ENCODE results near the gene PARP4. TPM values are rescaled to one million over a fixed set of nuclear protein-coding genes. Genes with fewer than 3 reads are reported as not detected.
"Not testable (repeated sequence)": the region's sequence is repeated elsewhere in the genome, so short reads cannot be mapped to it uniquely, and the experiment has no call there.

The PARP4 gene
- total and polyA plus RNA-seq, 2 of the 4 experiments (the other 2 are of a cell fraction), result 31.7 to 50.2 TPM

- H2AK9ac ChIP-seq (replicated peaks; ENCODE audit: low read depth, low read length, poor library complexity); BruUV-seq (replicated peaks); H4K5ac ChIP-seq (ENCODE audit: low read depth, low read length); DNase-seq; H3K18ac ChIP-seq (ENCODE audit: low read depth, low read length); H4K8ac ChIP-seq (ENCODE audit: low read depth in 2 of 2, low read length in 2 of 2); H2AK5ac ChIP-seq (ENCODE audit: low read depth, low read length); H4K20me1 ChIP-seq (ENCODE audit: insufficient read depth, low read length); H2BK120ac ChIP-seq (ENCODE audit: low read depth, low read length); intact Hi-C loops (cut with micrococcal nuclease); H2BK15ac ChIP-seq (ENCODE audit: low read depth, low read length); H3K27ac ChIP-seq (ENCODE audit: insufficient read depth, low read length); POLR2A ChIA-PET (ENCODE audit: unreplicated experiment); H2AFZ ChIP-seq (replicated peaks; ENCODE audit: low read length, poor library complexity); CTCF ChIA-PET; H3K4ac ChIP-seq (ENCODE audit: low read depth, low read length); H2BK5ac ChIP-seq (ENCODE audit: low read depth, low read length, poor library complexity, severe bottlenecking); ATAC-seq (ENCODE audit: low read depth); H3K4me2 ChIP-seq (ENCODE audit: low read depth, low read length); H2BK20ac ChIP-seq (ENCODE audit: low read depth, low read length); H3K9me1 ChIP-seq (ENCODE audit: insufficient read depth, low read length); H3K23ac ChIP-seq (ENCODE audit: low read depth, low read length); H3K14ac ChIP-seq (replicated peaks; ENCODE audit: low read depth, low read length); H3K79me1 ChIP-seq (ENCODE audit: low read depth in 1 of 2, low read length in 2 of 2); dilution Hi-C loops (cut with HindIII; ENCODE audit: low sequenced_read_pairs, unreplicated experiment); H3K4me3 ChIP-seq (ENCODE audit: insufficient read depth, low read depth, low read length); H3K9ac ChIP-seq (ENCODE audit: low read depth, low read length); H3K27me3 ChIP-seq (ENCODE audit: control insufficient read depth, insufficient read depth, low read length); in situ Hi-C loops (cut with MboI; ENCODE audit: low sequenced_read_pairs); H3K56ac ChIP-seq (ENCODE audit: extremely low read depth, insufficient read depth, low read length); H3K9me3 ChIP-seq (ENCODE audit: control insufficient read depth, insufficient read depth, low read length); H3K4me1 ChIP-seq (ENCODE audit: control insufficient read depth, insufficient read depth, low read length); H4K91ac ChIP-seq (ENCODE audit: insufficient read depth, low read depth, low read length): not testable (repeated sequence)
- WGBS, 2 experiments (ENCODE audit: extremely low coverage in 2 of 2, insufficient read length in 1 of 2), result 80% methylated on average over 1 of the region's 6 CpGs; no CpG with 5 or more reads in 1 of the 2 experiments
- peaks cover 18% of the 10 kb centered on the region for H3K36me3 ChIP-seq (ENCODE audit: control insufficient read depth, insufficient read depth, low read length)
Observed at GRCh38 chr13:24419668-24420067, 92.9 kb downstream of the PARP4 start.

All from IMR-90 (cell line).